A204.1 (cell line): ENCODE measurements around the gene MRPL28.
"Not testable (repeated sequence)": the region's sequence is repeated elsewhere in the genome, so short reads cannot be mapped to it uniquely, and the experiment has no call there.

ENCODE experiments used
- FAIRE-seq: peaks from 2 replicates; lab custom pipeline; 2012; peaks lifted over from hg19 to GRCh38; lab: Jason Lieb, UNC

The MRPL28 gene

DNA sequence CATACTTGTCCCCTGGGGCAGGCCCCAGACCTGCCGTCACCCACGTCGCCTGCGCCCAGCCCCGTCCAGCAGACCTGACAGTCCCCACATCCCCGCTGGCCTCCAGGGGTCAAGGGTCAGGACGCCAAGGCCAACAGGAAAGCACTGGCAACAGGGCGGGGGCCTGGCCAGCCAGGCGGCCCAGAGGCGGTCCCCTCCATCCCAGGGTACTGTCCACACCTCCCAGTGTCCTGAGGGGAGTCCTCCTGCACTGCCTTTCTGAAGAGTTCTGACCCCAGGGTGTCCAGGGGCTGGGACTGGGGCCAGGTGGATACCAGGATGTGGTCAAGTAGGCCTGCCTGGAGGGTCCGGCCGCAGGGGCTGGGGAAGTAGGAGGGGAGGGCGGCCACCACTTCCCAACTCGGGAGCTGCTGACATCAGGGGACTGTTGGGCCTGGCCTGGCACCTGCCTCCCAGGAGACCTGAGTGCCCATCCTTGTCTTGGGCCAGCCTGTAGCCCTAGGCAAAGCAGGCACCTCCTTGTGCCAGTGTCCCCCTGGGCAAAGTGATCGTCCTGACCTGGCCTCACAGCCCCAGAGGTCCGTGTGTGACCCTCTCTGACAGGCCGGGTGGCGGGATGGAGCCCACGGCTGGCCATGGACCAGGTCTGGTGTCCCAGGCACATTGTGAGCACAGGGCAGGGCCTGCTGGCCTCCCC is 11.1 kb downstream of the MRPL28 start:
- no peak for FAIRE-seq

DNA sequence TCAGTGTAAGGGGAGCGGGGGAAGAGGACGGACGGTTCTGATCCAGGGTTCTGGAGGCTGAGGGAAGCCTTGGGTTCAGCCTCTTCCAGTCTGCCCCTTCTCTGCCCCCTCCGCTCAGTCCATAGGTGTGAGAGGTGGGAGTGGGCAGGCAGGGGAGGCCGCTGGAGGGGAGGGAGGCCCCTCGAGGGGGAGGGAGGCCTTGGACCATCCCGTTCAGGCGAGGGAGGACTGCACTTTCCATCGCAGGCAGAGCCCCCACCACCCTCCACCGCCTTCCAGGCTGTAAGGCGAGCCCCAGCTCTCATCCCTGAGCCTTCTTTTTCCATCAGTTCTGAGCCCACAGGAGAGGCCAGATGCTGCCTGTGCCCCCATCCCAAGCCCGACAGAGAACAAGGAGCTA is 13.6 kb downstream of the MRPL28 start:
- no peak for FAIRE-seq

GRCh38 chr16:354971-355461 is 15.3 kb downstream of the MRPL28 start:
- FAIRE-seq, result no peak

GRCh38 chr16:354291-354881 is 16.0 kb downstream of the MRPL28 start:
- no peak for FAIRE-seq

GRCh38 chr16:353404-354290 is 16.7 kb downstream of the MRPL28 start:
- FAIRE-seq, result no peak

GRCh38 chr16:352547-353403 is 17.6 kb downstream of the MRPL28 start, which contains the start of gene AXIN1:
Gene AXIN1, minus strand, starts transcription at chr16:352723. Its CDS starts 5,698 bp downstream, at chr16:347025.
- no peak for FAIRE-seq

DNA sequence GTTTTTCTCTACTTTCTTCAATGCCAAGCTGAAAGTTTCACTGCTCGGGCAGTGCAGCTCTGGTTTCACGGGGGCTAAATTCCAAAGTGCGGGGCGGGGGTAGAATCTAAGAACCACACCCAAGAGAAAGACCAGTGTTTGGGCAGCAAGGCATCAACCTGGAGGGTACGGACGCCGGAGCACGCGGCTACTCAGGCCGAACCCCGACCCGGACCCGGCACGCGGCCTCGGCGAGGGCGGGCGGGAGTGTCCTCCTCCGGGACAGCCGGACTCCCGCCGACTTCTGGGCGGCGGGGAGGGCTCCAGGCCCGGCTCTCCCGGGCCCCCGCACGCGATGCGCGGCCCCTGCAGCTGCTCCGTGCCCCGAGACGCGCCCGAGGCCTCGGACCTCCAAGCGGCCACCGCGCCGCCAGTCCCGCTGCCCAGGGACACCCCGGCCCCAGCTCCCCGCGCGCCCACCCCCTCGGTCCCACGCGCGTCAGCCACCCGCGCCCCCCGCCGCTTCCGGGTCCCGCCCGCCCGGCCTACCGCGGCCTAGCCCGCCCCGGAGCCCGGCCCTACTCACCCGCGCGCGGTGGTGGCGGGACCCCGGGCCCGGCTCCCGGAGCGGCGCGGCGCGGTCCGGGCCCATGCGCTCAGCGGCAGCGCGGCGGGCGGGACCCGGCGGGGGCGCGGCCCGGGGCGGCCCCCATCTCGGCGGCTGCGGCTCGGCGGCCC is 18.4 kb downstream of the MRPL28 start:
- FAIRE-seq, result no peak

DNA sequence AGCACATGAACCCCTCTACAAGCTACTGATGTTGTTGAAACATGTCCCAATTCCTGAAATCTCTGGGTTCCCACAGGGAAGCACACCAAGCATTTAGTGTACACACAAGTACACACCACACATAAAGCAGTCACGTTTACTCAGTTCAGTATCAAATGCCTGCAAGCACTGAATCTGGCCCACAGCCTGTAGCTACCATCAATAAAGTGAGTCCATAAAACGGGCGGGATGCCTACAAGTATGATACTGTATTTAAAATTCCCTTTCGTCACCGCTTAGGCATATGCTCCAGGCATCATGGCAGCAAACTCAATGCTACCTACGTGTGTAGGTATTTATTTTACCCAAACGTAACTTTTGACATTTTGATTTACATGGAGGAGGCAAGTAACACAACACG is 20.1 kb downstream of the MRPL28 start:
- no peak for FAIRE-seq

GRCh38 chr16:349211-349610 is 21.1 kb downstream of the MRPL28 start:
- no peak for FAIRE-seq

DNA sequence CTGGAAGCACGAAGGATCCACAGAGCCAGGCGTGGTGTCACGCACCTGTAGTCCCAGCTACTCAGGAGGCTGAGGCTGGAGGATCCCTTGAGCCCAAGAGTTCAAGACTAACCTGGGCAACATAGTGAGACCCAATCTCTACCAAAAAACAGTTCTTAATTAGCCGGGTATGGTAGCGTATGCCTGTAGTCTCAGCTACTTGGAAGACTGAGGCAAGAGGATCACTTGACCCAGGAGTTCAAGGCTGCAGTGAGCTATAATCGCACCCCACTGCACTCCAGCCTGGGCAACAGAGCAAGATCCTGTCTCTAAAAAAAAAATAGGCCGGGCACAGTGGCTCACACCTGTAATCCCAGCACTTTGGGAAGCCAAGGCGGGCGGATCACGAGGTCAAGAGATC is 21.8 kb downstream of the MRPL28 start:
- FAIRE-seq, result not testable (repeated sequence)

GRCh38 chr16:347203-347602 is 23.1 kb downstream of the MRPL28 start:
- no peak for FAIRE-seq

DNA sequence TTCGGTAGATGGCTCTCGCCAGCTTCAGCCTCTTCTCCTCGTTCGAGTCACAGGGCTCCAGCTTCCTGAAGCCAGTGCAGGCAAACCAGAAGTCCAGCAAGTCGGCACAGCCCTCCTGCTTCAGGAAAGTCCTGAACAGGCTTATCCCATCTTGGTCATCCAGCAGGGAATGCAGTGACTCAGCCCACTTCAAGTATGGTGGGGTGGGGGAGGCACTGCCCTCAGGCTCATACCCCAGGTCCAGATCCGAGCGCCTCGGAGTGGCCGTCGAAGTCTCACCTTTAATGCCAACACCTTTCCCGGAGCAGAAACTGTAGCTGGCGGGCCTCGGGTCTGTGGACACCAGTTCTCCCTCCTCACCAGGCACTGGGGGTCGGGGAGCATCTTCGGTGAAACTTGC is 23.8 kb downstream of the MRPL28 start:
- no peak for FAIRE-seq

- FAIRE-seq, result no peak
Observed at GRCh38 chr16:345772-346171, 24.6 kb downstream of the MRPL28 start.

- no peak for FAIRE-seq
Observed at GRCh38 chr16:342455-343213, 27.7 kb downstream of the MRPL28 start.

DNA sequence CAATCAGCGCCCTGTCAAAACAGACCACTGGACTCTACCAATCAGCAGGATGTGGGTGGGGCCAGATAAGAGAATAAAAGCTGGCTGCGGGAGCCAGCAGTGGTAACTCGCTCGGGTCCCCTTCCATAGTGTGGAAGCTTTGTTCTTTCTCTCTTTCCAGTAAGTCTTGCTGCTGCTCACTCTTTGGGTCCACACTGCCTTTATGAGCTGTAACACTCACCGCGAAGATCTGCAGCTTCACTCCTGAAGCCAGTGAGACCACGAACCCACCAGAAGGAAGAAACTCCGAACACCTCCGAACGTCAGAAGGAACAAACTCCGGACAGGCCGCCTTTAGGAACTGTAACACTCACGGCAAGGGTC is 28.4 kb downstream of the MRPL28 start:
- FAIRE-seq, result not testable (repeated sequence)

DNA sequence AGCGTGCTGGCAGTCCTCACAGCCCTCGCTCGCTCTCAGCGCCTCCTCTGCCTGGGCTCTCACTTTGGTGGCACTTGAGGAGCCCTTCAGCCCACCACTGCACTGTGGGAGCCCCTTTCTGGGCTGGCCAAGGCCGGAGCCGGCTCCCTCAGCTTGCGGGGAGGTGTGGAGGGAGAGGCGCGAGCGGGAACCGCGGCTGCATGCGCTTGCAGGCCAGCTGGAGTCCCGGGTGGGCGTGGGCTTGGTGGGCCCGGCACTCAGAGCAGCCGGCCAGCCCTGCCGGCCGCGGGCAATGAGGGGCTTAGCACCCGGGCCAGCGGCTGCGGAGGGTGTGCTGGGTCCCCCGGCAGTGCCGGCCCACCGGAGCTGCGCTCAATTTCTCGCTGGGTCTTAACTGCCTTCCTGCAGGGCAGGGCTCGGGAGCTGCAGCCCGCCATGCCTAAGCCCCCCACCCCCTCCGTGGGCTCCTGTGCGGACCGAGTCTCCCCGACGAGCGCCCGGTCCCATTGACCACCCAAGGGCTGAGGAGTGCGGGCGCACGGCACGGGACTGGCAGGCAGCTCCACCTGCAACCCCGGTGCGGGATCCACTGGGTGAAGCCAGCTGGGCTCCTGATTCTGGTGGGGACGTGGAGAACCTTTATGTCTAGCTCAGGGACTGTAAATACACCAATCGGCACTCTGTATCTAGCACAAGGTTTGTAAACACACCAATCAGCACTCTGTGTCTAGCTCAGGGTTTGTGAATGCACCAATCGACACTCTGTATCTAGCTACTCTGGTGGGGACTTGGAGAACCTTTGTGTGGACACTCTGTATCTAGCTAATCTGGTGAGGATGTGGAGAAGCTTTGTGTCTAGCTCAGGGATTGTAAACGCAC is 29.0 kb downstream of the MRPL28 start:
- not testable (repeated sequence) for FAIRE-seq

DNA sequence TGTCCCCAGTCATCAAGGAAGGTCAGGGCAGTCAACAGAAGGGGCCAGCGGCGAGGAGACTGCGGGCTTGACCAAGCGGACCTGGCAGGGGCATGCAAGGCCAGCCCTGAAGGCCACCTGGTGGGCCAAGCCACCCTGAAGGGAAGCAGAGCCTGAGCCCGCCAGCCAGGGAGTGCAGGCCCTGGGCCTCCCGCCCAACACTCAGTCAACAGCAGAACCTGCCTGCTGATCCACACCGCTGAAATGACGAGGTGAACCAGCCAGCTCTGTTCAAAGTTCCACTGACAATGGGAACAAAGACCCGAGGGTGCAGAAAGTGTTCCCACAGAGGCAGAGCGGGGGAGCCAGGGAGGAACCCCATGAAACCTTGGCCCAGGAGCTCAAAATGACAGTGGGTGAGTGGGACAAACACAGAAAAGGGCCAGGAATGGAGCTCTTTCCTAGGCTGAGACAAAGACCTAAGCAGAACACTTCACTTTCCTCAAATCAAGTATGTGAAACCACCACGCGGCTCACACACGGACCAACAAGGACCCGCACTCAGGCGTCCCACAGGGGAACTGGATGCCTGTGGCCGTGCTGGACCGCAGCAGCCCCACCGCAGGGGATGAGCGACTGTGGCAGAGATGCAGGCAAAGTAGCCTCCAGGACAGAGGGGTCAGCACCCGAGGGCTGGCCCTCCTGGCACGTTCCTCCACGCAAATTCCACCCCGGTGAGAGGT is 29.8 kb downstream of the MRPL28 start:
- FAIRE-seq, result no peak

- no peak for FAIRE-seq
Observed at GRCh38 chr16:339680-340079, 30.7 kb downstream of the MRPL28 start.
